EL (cell line): Measurements from ENCODE around the gene COL9A3.

ENCODE experiments used
- DNase-seq: peaks from one replicate; pipeline ENCODE4 v3.0.0-alpha.2; 2016

COL9A3 gene

DNA sequence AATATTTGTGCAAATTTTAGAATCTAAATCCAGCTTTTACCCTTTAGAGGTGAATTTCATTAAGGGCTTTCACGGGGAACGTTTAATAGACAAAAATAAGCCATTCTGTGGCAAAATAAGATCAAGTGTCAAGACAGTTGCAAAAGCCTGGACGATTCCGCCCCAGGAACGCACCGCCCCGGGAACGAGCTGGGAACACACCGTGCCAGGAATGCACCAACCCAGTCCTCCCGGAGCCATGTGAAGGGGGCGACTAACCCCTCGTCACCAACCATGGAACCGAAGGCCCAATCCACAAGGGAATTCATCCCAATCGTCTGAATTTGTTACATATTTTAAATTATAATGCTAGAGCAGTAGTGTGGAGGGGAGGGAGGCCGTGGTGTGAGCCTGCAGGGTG is 65.6 kb downstream of the COL9A3 start:
- no peak for DNase-seq

DNA sequence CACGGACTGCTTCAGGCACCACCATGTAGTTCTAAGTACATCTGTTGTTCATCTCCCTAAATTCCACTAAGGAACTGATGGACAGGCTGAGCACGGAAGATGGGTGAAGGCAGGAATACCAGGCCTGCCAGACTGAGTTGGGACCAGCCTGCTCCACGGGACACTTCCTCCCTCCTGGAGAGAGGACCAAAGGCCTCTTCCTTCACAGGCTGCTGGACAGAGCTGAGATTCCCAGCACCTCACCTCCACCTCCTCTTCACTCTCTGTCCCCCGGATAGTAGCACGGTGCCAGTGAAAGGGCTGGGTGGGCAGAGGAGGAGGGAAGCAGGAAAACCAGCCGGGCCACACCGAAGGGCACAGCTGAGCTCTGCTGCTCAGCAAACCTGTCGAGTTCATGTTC is 67.7 kb downstream of the COL9A3 start:
- no peak for DNase-seq

DNA sequence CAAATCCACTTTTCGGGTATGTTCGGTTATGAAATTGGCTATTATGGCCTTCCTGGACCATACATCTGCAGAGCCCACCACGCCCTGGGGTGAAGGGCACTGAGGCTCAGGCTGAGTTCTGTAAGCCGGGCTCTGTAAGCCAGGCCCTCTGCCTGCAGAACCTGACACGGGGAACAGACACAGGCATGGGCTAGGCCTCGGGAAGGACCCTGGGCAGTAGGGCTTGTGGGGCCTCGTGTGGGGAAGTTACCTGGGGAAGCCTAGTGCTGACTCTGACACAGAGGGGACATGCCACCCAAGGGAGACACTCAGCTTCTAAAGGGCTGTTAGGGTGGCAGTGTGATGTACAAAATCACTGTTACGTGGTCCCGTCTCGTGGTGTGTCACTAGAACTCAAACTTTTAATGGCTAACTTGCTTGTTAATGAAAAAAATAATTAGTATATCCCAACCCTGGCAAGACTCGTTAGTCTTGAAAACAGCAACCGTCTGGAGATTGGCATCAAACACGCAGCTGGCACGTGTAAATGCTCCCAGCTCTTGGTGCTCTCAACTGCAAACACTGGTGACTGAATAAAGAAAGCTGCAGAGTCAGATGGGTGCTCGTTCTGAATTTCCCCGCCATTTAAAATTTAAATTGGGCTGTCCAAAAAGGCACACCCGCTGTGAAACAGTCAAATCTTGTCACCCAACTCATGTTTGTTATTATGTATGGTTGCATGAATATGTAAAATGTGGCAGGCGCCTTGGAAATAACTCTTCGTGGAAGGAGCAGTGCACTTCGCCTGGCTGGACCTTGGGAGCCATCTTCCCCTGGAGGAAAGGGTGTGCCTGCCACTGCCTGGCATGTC is 68.4 kb downstream of the COL9A3 start:
- DNase-seq: no peak

DNA sequence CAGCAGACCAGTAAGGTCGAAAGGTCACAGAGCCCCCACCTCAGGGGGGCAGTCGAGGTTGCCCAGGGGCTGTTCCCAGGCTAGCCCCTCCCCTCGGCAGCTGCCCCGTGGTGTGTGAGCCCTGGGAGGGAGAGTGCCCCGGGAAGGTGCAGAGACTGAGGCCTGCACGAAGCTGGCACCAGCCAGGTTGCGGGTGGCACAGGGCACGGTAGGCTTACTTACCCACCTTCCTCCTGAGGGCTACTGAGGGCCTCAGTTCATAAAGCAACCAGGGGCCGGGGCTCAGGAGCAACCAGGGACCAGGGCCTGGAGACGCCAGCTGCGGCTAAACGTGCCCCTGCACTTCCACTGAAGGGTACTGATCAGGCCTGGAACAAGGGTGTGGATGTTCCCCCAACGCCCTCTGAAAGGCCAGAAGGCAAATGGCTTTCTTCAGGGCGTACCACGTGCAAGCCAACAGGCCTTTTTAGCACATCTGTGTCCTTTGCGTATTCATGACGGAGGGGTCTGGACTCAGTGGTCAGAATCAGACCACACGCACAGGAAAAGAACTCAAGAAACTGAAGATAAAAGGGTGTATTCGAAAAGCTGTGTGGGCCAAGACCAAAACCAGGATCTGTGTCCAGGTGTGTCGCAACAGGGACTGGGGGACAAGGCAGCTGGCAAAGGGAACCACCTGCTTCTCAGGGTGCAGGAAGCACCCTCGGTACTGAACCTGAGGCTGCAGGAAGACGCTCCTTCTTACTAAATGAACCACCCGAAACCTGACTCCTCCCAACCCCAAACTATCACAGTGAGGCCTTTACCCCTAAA is 69.3 kb downstream of the COL9A3 start:
- no peak for DNase-seq

DNA sequence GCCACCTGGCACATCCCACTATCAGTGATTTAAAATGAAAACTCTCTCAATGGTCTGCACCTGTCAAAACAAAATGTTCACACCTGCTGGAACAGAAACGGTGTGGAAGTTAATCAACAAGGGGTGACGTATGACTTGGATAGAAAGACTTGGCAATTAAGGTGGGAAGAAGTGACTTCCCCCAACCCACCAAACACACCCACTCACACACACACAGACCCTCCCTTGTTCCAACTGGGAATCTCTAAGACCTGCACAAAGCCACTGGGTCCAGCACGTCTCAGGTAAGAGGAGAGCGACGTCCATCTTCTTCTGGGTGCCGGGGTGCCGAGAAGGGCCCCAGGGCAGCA is 69.8 kb downstream of the COL9A3 start:
- no peak for DNase-seq

DNA sequence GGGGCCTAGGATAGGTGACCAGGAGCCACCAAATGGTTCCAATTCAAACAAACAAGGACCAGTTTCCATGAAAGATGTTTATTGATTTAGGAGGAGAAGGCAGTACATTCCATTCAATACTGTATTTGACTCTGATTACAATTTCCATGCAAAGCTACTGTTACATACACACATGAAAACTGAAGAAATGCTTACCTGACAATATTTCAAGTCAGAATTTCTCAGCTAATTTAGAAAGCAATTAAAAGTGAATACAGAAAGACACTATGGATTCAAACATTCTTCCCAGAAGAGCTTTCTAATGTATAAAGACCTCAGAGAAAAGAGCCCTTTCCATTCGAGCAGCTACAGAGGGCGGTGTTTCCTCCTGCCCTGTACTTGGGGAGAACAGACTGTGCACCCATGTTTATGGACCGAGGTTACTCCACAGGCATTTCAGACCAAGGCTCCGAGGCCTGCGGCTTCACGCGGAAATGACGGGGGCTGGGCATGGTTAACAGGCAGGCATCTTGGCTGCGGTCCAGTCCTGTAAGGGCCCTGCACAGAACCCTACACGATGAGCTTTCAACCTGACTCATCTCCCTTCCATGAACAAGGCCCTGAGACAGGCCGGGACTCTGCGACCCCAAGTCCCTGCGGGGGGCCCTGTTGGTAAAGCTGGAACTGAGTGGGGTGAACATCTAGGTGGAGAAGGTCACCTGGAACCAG is 70.5 kb downstream of the COL9A3 start:
- DNase-seq: peak; percentile 91

DNA sequence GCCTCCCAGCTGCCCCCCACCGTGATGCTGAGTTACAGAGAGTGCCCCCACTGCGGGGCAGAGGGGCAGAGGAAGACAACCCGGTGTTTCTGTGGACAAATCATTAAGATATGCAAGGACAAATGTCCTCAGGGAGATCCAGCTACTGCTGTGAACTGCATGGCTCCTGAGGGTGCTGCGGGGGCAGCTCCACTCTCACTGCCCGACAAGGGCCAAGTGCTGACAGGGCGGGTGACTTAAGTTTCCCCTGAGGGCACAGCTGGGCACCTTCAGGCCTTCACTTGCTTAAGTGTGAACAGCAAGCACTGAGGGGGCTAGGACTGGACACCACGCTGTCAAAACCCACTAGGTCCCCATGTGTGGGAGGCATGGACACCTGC is 71.0 kb downstream of the COL9A3 start:
- peak; percentile 54 for DNase-seq

DNA sequence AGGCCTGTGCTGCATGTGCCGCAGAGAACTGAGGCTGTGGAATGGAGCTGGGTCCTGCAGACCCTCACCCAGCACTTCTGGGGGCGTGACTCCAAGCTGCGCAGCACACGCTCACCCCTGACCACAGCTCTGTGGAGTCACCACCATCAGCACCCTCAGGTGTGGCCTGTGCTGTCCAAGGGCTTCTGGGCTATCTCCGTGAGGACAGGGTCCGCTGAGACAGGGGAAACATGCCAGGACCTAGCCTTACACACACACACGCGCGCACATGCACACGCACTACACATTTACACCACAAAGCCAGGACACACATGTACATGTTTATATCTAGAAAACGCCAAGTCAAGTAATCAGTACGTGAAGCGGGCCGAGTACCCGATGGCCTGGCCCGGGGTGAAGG is 71.6 kb downstream of the COL9A3 start:
- DNase-seq: no peak

DNA sequence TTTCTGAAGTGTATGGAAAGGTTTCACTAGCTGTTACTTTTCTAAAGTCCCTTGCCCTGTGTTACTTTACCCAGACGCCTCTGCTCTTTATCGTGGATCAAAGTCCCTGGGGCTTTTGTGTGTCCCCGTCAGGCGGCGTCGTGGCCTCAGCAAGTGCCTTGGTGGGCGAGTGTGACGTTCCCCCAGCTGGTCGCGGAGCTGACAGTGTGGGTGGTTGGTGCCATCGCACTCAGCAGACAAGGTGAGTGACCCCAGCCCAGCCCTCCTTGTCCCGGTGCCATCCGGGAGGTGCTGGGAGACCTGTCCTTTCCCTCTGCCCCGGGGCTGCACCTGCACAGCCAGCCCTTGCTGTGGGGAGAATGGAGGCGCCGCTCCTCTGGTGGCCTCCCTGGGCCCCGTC is 72.1 kb downstream of the COL9A3 start:
- no peak for DNase-seq

DNA sequence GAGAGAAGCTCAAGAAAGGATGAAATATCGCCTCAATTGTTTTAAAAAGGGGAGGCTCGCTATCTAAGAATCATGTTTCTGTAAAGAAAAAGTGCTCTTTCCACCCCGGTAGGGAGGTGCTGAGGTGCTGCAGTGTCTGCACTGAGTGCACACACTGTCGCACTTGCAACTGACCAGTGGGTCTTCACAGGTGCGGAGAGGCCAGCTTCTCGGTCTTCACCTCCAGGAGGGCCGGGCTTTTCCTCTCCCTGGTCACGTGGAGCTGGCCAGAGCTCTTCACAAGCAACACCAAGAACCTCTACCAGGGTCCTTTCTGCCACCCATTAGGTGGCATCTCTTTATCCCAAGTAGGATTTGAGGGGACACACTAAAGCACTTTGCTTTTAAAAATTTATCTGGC is 72.6 kb downstream of the COL9A3 start:
- DNase-seq: no peak

DNA sequence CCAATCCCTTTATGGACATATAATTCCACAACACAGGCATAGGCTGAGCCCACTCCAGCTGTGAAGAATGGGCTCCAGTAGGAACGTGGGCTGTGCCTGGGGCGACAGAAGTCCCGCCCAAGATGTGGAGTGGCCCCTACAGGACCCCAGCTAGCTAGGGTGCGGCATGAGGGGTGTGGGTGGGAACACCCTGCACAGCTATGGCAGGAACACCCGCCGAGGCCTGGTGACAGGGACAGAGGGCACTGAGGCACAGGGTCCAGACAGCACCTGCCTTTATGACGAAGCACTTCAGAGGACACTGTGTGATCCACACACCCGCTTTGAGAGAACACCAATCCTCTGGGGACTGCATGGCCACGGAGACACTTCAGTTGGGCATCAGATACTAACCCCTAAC is 73.0 kb downstream of the COL9A3 start:
- DNase-seq: no peak

DNA sequence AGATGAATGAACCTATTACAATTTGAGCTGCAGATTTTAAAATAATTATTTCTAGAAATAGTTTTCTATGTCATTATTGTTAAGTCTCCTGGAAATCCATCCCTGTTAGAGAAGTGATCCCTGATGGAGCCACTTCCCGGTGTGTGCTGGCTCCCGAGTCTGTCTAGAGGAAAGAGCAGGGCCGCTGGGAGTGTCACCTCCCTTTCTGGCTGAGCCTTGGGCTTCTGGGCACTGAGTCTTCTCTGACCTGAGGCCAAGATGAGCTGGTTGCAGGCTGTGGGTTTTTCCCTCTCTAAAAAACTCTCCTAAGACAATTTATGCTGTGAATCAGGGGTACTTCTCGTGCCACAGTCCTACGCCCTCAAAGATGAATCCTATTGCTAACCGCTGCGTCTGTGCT is 73.6 kb downstream of the COL9A3 start:
- DNase-seq: no peak
